NCI-H1105 treated with DMSO at 0.1 percent for 48 hours (cell line): ENCODE results near the gene PCDHB2.
"Not testable (repeated sequence)": the region's sequence is repeated elsewhere in the genome, so short reads cannot be mapped to it uniquely, and the experiment has no call there.

Experiments used
- DNase-seq: peaks from one replicate; lab custom pipeline; 2025; lab: John Stamatoyannopoulos, UW

The PCDHB2 gene

DNA sequence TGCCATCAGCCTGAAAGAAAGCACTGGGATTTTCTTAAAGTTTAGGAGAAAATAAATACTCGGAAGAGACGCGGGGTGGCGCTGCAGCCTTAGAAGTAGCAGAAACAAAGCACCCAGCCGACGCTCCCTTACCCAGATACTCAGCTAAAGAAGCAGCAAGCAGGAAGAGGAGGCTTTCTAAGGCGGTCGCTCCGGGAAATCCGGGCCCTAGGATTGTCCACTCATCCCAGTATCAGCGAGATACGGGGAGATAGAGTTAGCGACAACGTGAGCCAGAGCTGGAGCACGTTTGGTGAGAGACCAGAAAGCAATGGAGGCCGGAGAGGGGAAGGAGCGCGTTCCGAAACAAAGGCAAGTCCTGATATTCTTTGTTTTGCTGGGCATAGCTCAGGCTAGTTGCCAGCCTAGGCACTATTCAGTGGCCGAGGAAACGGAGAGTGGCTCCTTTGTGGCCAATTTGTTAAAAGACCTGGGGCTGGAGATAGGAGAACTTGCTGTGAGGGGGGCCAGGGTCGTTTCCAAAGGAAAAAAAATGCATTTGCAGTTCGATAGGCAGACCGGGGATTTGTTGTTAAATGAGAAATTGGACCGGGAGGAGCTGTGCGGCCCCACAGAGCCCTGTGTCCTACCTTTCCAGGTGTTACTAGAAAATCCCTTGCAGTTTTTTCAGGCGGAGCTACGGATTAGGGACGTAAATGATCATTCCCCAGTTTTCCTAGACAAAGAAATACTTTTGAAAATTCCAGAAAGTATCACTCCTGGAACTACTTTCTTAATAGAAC, at the start of gene PCDHB2:
PCDHB2 (plus strand) TSS at position 135 of the 782 bp plus-strand sequence; CDS start at position 311, 176 bp downstream.
- no peak for DNase-seq

DNA sequence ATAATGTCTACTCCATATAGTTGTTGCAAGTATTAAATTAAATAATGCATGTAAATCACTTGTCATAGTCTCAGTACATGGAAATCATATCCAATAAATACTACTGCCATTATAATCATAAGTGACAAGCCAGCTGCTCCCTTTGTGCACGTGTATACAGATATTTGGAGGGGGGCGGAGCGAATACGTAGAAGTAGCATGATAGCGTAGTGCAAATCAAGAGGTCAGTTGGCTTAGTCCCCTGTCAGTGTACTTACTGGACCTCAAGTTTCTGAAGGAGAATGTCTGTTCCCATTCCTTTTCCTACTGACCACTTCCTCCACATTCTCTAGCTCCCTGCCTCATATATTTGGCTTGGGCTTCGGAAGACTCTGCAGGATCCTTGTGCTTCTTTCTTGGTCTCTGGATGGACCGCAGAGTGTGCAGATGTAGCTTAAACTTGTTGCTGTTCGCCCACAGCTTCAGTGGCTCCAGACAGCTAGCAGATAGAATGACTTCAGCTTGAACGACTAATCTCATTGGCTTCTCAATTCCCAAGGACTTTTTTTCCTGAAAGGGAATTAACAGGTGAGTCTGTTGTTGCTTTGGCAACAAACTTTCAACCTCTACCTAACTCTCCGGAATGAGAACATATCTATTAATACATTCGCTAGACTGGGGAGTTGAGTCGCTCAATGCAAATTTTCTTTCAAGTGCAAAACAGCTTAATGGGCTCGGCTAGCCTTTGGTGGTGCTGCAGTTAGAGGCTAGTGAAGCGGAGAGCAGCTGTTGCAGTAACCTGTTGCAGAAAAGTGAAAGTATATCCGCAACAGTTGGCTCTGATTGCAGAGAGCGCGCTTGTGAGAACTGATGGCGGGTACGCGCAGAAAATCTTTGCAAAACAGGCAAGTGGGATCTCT, 43.5 kb upstream of the PCDHB2 start, which contains the start of gene PCDHB1:
PCDHB1 (plus strand) TSS at position 753 of the 899 bp plus-strand sequence; CDS start at position 850, 97 bp downstream.
- DNase-seq, result peak; percentile 5

GRCh38 chr5:141051521-141051866, 42.9 kb upstream of the PCDHB2 start:
- DNase-seq, result no peak

GRCh38 chr5:141077826-141078225, 16.6 kb upstream of the PCDHB2 start:
- no peak for DNase-seq

DNA sequence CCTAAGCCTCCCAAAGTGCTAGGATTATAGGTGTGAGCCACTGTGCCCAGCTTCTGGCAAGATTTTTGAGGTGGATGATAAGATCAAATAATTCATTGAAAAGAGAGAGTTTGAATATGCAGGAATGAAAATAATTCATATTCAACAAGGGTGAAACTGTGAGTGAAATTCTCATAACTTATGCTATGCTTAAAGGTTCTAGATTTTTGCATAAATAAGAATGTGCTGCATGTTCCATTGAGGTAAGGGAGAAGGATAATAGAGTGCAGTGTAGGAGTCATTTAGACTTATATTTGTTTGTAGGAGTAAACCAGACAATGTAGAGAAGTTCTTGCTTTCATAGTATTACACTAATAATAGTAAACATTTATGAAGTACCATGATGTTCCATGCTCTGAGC, 12.2 kb upstream of the PCDHB2 start:
- no peak for DNase-seq

DNA sequence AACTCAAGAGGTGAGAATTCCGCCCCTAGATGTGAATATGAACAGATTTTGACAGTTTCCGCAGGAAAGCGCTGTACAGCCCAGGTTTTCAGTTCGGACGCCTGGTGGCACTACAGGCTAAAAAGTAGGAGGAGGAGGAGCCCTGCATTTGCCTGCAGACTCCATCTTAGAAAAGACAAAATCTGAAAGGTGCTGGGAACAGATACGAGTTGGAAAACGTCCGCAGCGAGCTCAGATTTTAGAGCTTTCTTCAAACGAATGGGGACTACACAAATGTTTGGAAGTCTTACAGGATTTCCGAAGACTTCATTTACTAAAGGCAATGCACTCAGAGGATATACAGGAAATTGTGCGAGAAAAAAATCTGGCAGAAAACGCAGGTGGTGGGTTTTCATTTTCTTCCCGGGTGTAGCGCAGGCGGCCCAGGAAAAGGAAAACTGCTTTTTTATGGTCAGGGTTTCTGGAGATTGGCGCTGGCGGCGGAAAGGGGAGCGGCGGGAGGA, 9.9 kb upstream of the PCDHB2 start:
- peak; percentile 7 for DNase-seq

DNA sequence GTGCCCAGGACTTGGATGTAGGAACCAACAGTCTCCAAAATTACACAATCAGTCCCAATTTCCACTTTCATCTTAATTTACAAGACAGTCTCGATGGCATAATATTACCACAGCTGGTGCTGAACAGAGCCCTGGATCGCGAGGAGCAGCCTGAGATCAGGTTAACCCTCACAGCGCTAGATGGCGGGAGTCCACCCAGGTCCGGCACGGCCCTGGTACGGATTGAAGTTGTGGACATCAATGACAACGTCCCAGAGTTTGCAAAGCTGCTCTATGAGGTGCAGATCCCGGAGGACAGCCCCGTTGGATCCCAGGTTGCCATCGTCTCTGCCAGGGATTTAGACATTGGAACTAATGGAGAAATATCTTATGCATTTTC, 837 bp downstream of the PCDHB2 start:
- no peak for DNase-seq

DNA sequence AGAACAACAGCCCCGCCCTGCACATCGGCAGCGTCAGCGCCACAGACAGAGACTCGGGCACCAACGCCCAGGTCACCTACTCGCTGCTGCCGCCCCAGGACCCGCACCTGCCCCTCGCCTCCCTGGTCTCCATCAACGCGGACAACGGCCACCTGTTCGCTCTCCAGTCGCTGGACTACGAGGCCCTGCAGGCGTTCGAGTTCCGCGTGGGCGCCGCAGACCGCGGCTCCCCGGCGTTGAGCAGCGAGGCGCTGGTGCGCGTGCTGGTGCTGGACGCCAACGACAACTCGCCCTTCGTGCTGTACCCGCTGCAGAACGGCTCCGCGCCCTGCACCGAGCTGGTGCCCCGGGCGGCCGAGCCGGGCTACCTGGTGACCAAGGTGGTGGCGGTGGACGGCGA, 1.8 kb downstream of the PCDHB2 start:
- not testable (repeated sequence) for DNase-seq

GRCh38 chr5:141096586-141096985, 2.2 kb downstream of the PCDHB2 start:
- not testable (repeated sequence) for DNase-seq

GRCh38 chr5:141100243-141100805, 5.9 kb downstream of the PCDHB2 start, which contains the start of gene PCDHB3:
Gene PCDHB3 (plus strand): TSS chr5:141100473. CDS start chr5:141100650, 177 bp downstream.
- DNase-seq, result no peak

DNA sequence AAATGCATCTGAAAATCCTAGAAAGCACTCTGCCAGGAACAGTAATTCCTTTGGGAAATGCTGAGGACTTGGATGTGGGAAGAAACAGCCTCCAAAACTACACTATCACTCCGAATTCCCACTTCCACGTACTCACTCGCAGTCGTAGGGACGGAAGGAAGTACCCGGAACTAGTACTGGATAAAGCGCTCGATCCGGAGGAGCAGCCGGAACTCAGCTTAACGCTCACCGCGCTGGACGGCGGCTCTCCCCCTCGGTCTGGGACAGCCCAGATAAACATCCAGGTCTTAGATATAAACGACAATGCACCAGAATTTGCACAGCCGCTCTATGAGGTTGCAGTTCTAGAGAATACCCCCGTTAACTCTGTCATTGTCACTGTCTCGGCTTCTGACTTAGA, 6.6 kb downstream of the PCDHB2 start:
- DNase-seq, result no peak

GRCh38 chr5:141102070-141102469, 7.7 kb downstream of the PCDHB2 start:
- not testable (repeated sequence) for DNase-seq

DNA sequence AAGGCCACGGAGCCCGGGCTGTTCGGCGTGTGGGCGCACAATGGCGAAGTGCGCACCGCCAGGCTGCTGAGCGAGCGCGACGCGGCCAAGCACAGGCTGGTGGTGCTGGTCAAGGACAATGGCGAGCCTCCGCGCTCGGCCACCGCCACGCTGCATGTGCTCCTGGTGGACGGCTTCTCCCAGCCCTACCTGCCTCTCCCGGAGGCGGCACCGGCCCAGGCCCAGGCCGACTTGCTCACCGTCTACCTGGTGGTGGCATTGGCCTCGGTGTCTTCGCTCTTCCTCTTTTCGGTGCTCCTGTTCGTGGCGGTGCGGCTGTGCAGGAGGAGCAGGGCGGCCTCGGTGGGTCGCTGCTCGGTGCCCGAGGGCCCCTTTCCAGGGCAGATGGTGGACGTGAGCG, 8.1 kb downstream of the PCDHB2 start:
- not testable (repeated sequence) for DNase-seq

DNA sequence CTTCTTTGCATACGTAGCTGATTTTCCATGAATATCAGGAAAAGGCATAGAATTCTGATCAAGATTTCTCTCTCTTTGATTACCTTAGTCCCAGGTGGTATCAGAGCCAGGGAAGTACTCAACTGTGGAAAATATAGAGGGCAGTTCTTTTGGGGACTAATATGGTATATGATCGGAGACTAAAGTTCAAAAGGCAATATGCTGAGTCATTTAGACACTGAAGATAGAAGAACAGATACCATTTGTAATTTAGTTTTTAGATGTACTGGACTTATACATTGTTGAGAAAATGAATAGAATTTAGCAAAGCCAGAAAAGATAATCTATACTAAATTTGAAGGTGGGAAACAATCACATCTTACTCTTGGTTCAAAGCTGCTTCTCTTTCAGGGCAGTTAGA, 10.9 kb downstream of the PCDHB2 start:
- DNase-seq, result no peak

DNA sequence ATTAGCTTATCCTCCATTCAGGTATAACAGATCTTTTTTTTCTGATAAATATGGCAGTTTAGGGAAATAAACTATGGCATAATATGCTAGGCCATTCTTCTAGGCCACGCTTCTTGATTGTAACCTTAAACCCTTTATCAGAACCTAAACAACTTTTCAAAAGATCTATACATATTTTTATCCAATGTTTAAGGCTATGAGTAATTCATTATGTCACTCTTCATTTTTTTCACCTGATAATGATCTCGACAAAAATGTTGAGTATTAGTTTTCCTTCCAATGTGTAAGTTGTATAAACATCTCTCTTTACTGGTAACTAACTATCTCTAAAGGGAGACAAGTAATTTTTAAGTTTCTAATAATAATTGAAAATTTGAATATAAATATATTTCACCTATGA, 24.8 kb downstream of the PCDHB2 start:
- DNase-seq, result no peak

DNA sequence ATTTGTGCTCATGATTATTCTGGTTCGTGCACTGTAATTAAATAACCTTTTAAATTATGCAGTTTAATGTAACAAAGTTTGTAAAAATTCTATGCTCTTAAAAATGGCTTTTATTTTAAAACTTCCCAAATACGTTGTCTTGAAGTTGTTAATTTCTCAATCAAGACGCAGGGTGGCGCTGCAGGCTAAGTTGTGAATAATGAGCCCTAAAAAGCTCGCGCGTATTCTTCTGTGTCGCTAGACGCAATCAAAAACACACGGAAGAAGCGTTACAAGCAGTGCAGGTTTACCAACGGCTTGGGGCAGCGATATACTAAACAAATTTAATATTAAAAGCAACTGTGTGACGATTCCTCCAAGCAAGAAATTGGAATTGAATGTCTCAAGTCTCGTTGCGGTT, 27.1 kb downstream of the PCDHB2 start, which contains the start of gene PCDHB4:
PCDHB4 (plus strand) TSS at position 256 of the 400 bp plus-strand sequence. CDS start 181 bp downstream, outside the sequence.
- DNase-seq, result no peak

GRCh38 chr5:141121985-141122384, 27.6 kb downstream of the PCDHB2 start:
- DNase-seq, result no peak

DNA sequence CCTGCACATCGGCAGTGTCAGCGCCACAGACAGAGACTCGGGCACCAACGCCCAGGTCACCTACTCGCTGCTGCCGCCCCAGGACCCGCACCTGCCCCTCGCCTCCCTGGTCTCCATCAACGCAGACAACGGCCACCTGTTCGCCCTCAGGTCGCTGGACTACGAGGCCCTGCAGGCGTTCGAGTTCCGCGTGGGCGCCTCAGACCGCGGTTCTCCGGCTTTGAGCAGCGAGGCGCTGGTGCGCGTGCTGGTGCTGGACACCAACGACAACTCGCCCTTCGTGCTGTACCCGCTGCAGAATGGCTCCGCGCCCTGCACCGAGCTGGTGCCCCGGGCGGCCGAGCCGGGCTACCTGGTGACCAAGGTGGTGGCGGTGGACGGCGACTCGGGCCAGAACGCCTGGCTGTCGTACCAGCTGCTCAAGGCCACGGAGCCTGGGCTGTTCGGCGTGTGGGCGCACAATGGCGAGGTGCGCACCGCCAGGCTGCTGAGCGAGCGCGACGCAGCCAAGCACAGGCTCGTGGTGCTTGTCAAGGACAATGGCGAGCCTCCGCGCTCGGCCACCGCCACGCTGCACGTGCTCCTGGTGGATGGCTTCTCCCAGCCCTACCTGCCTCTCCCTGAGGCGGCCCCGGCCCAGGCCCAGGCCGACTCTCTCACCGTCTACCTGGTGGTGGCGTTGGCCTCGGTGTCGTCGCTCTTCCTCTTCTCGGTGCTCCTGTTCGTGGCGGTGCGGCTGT, 29.2 kb downstream of the PCDHB2 start:
- not testable (repeated sequence) for DNase-seq

GRCh38 chr5:141127305-141127704, 32.9 kb downstream of the PCDHB2 start:
- DNase-seq, result no peak

GRCh38 chr5:141135030-141135717, 40.8 kb downstream of the PCDHB2 start, which contains the start of gene PCDHB5:
Gene PCDHB5 (plus strand): TSS chr5:141135206. CDS start chr5:141135435, 229 bp downstream.
- DNase-seq, result peak; percentile 66
